ENCODE measurements around the gene ALPK1.
"Not testable (repeated sequence)": the region's sequence is repeated elsewhere in the genome, so short reads cannot be mapped to it uniquely, and the experiment has no call there.

DNA sequence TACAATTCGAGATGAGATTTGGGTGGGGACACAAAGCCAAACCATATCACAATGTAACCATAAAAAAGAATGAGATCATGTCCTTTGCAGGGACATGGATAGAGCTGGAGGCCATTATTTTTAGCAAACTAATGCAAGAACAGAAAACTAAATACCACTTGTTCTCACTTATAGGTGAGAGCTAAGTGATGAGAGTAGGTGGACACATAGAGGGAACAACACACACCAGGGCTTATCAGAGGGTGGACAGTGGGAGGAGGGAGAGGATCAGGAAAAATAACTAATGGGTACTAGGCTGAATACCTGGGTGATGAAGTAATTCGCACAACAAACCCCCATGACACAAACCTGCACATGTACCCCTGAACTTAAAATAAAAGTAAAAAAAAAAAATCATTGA, 145.1 kb downstream of the ALPK1 start:
- TF ChIP-seq, protein P1, sequence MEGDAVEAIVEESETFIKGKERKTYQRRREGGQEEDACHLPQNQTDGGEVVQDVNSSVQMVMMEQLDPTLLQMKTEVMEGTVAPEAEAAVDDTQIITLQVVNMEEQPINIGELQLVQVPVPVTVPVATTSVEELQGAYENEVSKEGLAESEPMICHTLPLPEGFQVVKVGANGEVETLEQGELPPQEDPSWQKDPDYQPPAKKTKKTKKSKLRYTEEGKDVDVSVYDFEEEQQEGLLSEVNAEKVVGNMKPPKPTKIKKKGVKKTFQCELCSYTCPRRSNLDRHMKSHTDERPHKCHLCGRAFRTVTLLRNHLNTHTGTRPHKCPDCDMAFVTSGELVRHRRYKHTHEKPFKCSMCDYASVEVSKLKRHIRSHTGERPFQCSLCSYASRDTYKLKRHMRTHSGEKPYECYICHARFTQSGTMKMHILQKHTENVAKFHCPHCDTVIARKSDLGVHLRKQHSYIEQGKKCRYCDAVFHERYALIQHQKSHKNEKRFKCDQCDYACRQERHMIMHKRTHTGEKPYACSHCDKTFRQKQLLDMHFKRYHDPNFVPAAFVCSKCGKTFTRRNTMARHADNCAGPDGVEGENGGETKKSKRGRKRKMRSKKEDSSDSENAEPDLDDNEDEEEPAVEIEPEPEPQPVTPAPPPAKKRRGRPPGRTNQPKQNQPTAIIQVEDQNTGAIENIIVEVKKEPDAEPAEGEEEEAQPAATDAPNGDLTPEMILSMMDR (IDR thresholded peaks at IDR 0.05 in 8 of 11, conservative IDR thresholded peaks at IDR 0.05 in 3 of 11): not testable (repeated sequence)
- TF ChIP-seq POLR2A, POLR2AphosphoS5 (IDR thresholded peaks at IDR 0.05): not testable (repeated sequence)

All from spleen (tissue), 7 donors.